HEK293 (cell line): Measurements from ENCODE around the gene SCART1.
"Not testable (repeated sequence)": the region's sequence is repeated elsewhere in the genome, so short reads cannot be mapped to it uniquely, and the experiment has no call there.

Experiments used
- CTCF ChIA-PET: fragments of 350-600 bp; formaldehyde crosslinking; extraction: SDS; loops from one replicate; lab custom pipeline; 2021; ENCODE audit warnings: antibody characterized with exemption; lab: Yijun Ruan, JAX
- POLR2A ChIA-PET: fragments of 300-600 bp; formaldehyde crosslinking; extraction: SDS; loops from one replicate; lab custom pipeline; 2020; ENCODE audit warnings: antibody characterized with exemption, inconsistent platforms; lab: Yijun Ruan, JAX
- H3K27ac ChIP-seq: fragments of 200-500 bp; sonication (Bioruptor generic); 2 replicates; pipeline ENCODE4 v1.5.1; 2014; ENCODE audit warnings: low read depth, low read length, control low read depth, inconsistent platforms; ENCODE audit errors: extremely low read depth
- H3K36me3 ChIP-seq, 2 experiments: fragments of 200-500 bp in 1 of 2; sonication (Bioruptor generic) in 1 of 2; 1 replicate in 1 of 2; 2 replicates in 1 of 2; pipeline ENCODE4 v1.5.1; 2014 to 2017; ENCODE audit warnings: inconsistent platforms in 2 of 2, low read length in 2 of 2; ENCODE audit not compliant: control insufficient read depth in 2 of 2, insufficient read depth in 1 of 2
- H3K4me1 ChIP-seq: fragments of 200-500 bp; sonication (Bioruptor generic); 2 replicates; pipeline ENCODE4 v1.5.1; 2014; ENCODE audit warnings: mild to moderate bottlenecking, low read length, inconsistent platforms; ENCODE audit not compliant: control insufficient read depth, insufficient read depth
- H3K4me3 ChIP-seq: 2 replicates; pipeline ENCODE4 v1.5.1; 2011; ENCODE audit warnings: low read depth, mild to moderate bottlenecking, control low read depth, low read length, moderate library complexity
- H3K9me3 ChIP-seq: fragments of 200-500 bp; sonication (Bioruptor generic); 2 replicates; pipeline ENCODE4 v1.5.1; 2014; ENCODE audit warnings: low read depth, low read length, inconsistent platforms; ENCODE audit not compliant: control insufficient read depth, insufficient read depth
- GLI4 ChIP-seq: fragments of 450-650 bp; formaldehyde crosslinking; IDR thresholded peaks from 2 replicates; pipeline ENCODE4 v1.5.1; 2016; ENCODE audit warnings: missing biosample characterization, missing genetic modification characterization
- PRDM10 ChIP-seq: fragments of 450-650 bp; formaldehyde crosslinking; IDR thresholded peaks from 2 replicates; pipeline ENCODE4 v1.5.1; 2016; ENCODE audit warnings: missing biosample characterization, missing genetic modification characterization
- TRIM28 ChIP-seq: IDR thresholded peaks from 2 replicates; pipeline ENCODE4 v1.6.1; 2011; ENCODE audit warnings: low read length, control low read depth, borderline replicate concordance
- ZNF785 ChIP-seq: fragments of 450-650 bp; formaldehyde crosslinking; IDR thresholded peaks from 2 replicates; pipeline ENCODE4 v1.5.1; 2016; ENCODE audit warnings: missing biosample characterization, missing genetic modification characterization
- ZSCAN16 ChIP-seq: fragments of 450-650 bp; formaldehyde crosslinking; IDR thresholded peaks from 2 replicates; pipeline ENCODE4 v1.5.1; 2016; ENCODE audit warnings: missing biosample characterization, missing genetic modification characterization

SCART1 gene

GRCh38 chr10:133516057-133516456 lies 62.3 kb downstream of the SCART1 start (continued):
- TF ChIP-seq PRDM10 (tag by site-specific recombination) (no peak), ZNF785 (tag by site-specific recombination) (no peak), GLI4 (tag by site-specific recombination) (no peak), TRIM28 (no peak), ZSCAN16 (tag by site-specific recombination) (no peak)

- H3K27ac ChIP-seq, H3K4me1 ChIP-seq, POLR2A ChIA-PET, H3K9me3 ChIP-seq, H3K36me3 ChIP-seq, H3K4me3 ChIP-seq: not testable (repeated sequence)
- CTCF ChIA-PET = interaction anchor here (1.1 to 1.5 kb wide), 3 partner anchors 9 to 189 kb away, joined by 3 to 12 read pairs (median 5); no protein-coding TSS in a partner anchor
These were observed 64.8 kb downstream of the SCART1 start for GRCh38 chr10:133518517-133518916.
